KOPT-K1 (cell line): ENCODE results near the gene CASP9.

Source experiments
- H3K27ac ChIP-seq: fragments of 200-600 bp; sonication (generic); 2 replicates; pipeline ENCODE4 v1.5.1; 2016; ENCODE audit warnings: antibody characterized with exemption, mild to moderate bottlenecking, low read depth, low read length; ENCODE audit not compliant: poor library complexity, severe bottlenecking
- H3K36me3 ChIP-seq: fragments of 200-600 bp; sonication (generic); 2 replicates; pipeline ENCODE4 v1.5.1; 2017; ENCODE audit warnings: antibody characterized with exemption, mild to moderate bottlenecking, low read length, moderate library complexity; ENCODE audit not compliant: insufficient read depth
- H3K9me3 ChIP-seq: fragments of 200-600 bp; sonication (generic); 2 replicates; pipeline ENCODE4 v1.5.1; 2017; ENCODE audit warnings: antibody characterized with exemption, low read length, mild to moderate bottlenecking; ENCODE audit not compliant: insufficient read depth, poor library complexity, severe bottlenecking

The CASP9 gene

GRCh38 chr1:15454256-15454655, 69.8 kb downstream of the CASP9 start:
- H3K36me3 ChIP-seq = no peaks in the 10 kb centered on the region
- H3K27ac ChIP-seq = no peak overlapping the region
- H3K9me3 ChIP-seq = no peaks in the 10 kb centered on the region

GRCh38 chr1:15453734-15454133, 70.3 kb downstream of the CASP9 start:
- no peak overlapping the region for H3K27ac ChIP-seq
- no peaks in the 10 kb centered on the region for H3K9me3 ChIP-seq
- H3K36me3 ChIP-seq = no peaks in the 10 kb centered on the region

GRCh38 chr1:15452866-15453571, 71.0 kb downstream of the CASP9 start:
- no peak overlapping the region for H3K27ac ChIP-seq
- H3K9me3 ChIP-seq = no peaks in the 10 kb centered on the region
- H3K36me3 ChIP-seq = no peaks in the 10 kb centered on the region

GRCh38 chr1:15452216-15452615, 71.8 kb downstream of the CASP9 start:
- Histone ChIP-seq H3K27ac (no peak overlapping the region), H3K9me3 (no peaks in the 10 kb centered on the region), H3K36me3 (no peaks in the 10 kb centered on the region)

- no peak overlapping the region for H3K27ac ChIP-seq
- no peaks in the 10 kb centered on the region for H3K36me3 ChIP-seq
- no peaks in the 10 kb centered on the region for H3K9me3 ChIP-seq
Observed at GRCh38 chr1:15451014-15451722, 72.8 kb downstream of the CASP9 start.

- H3K9me3 ChIP-seq = no peaks in the 10 kb centered on the region
- no peaks in the 10 kb centered on the region for H3K36me3 ChIP-seq
- no peak overlapping the region for H3K27ac ChIP-seq
Observed at GRCh38 chr1:15449567-15449966, 74.4 kb downstream of the CASP9 start.

GRCh38 chr1:15448877-15449462, 75.0 kb downstream of the CASP9 start:
- Histone ChIP-seq H3K9me3 (no peaks in the 10 kb centered on the region), H3K27ac (no peak overlapping the region), H3K36me3 (no peaks in the 10 kb centered on the region)

GRCh38 chr1:15446212-15446611, 77.8 kb downstream of the CASP9 start:
- H3K9me3 ChIP-seq = no peaks in the 10 kb centered on the region
- no peak overlapping the region for H3K27ac ChIP-seq
- H3K36me3 ChIP-seq = no peaks in the 10 kb centered on the region

GRCh38 chr1:15445390-15446122, 78.5 kb downstream of the CASP9 start:
- Histone ChIP-seq H3K9me3 (no peaks in the 10 kb centered on the region), H3K36me3 (no peaks in the 10 kb centered on the region), H3K27ac (no peak overlapping the region)

- H3K36me3 ChIP-seq = no peaks in the 10 kb centered on the region
- H3K9me3 ChIP-seq = no peaks in the 10 kb centered on the region
- H3K27ac ChIP-seq = no peak overlapping the region
Observed at GRCh38 chr1:15444468-15445389, 79.3 kb downstream of the CASP9 start.

- Histone ChIP-seq H3K9me3 (no peaks in the 10 kb centered on the region), H3K36me3 (no peaks in the 10 kb centered on the region), H3K27ac (no peak overlapping the region)
Observed at GRCh38 chr1:15443281-15443680, 80.7 kb downstream of the CASP9 start.

GRCh38 chr1:15442759-15443158, 81.3 kb downstream of the CASP9 start:
- Histone ChIP-seq H3K27ac (no peak overlapping the region), H3K36me3 (no peaks in the 10 kb centered on the region), H3K9me3 (no peaks in the 10 kb centered on the region)

GRCh38 chr1:15442119-15442518, 81.9 kb downstream of the CASP9 start:
- Histone ChIP-seq H3K27ac (no peak overlapping the region), H3K9me3 (no peaks in the 10 kb centered on the region)

More at GRCh38 chr1:15442119-15442518, 81.9 kb downstream of the CASP9 start:
- no peaks in the 10 kb centered on the region for H3K36me3 ChIP-seq
